GM21825 (cell line): Measurements from ENCODE around the gene SHROOM3.
"Not testable (repeated sequence)": the region's sequence is repeated elsewhere in the genome, so short reads cannot be mapped to it uniquely, and the experiment has no call there.

Experiments
- ATAC-seq: cut with Tn5 transposase; IDR thresholded peaks from one replicate; pipeline ENCODE4 v1.9.1; 2021; ENCODE audit warnings: mild to moderate bottlenecking, moderate library complexity; ENCODE audit not compliant: unreplicated experiment

Gene SHROOM3

GRCh38 chr4:76443376-76443775 lies 8.3 kb downstream of the SHROOM3 start:
- ATAC-seq = no peak

GRCh38 chr4:76445911-76446310 lies 10.9 kb downstream of the SHROOM3 start:
- ATAC-seq = no peak

- ATAC-seq = no peak
Measured at GRCh38 chr4:76447393-76447851, 12.4 kb downstream of the SHROOM3 start.

GRCh38 chr4:76448211-76448610 lies 13.2 kb downstream of the SHROOM3 start:
- ATAC-seq = no peak

- ATAC-seq = no peak
Measured at GRCh38 chr4:76449362-76449767, 14.3 kb downstream of the SHROOM3 start.

- no peak for ATAC-seq
Measured at GRCh38 chr4:76449833-76450232, 14.8 kb downstream of the SHROOM3 start.

- no peak for ATAC-seq
Measured at GRCh38 chr4:76453232-76453631, 18.2 kb downstream of the SHROOM3 start.

GRCh38 chr4:76454073-76454472 lies 19.0 kb downstream of the SHROOM3 start:
- ATAC-seq = not testable (repeated sequence)

- no peak for ATAC-seq
Measured at GRCh38 chr4:76457885-76458284, 22.9 kb downstream of the SHROOM3 start.

- ATAC-seq = no peak
Measured at GRCh38 chr4:76458297-76458696, 23.3 kb downstream of the SHROOM3 start.

- ATAC-seq = no peak
Measured at GRCh38 chr4:76458825-76459224, 23.8 kb downstream of the SHROOM3 start.

GRCh38 chr4:76459291-76459723 lies 24.3 kb downstream of the SHROOM3 start:
- ATAC-seq = no peak

GRCh38 chr4:76463568-76463967 lies 28.5 kb downstream of the SHROOM3 start:
- no peak for ATAC-seq

GRCh38 chr4:76470064-76470463 lies 35.0 kb downstream of the SHROOM3 start:
- ATAC-seq = no peak

GRCh38 chr4:76470532-76470931 lies 35.5 kb downstream of the SHROOM3 start:
- no peak for ATAC-seq

GRCh38 chr4:76476571-76476970 lies 41.5 kb downstream of the SHROOM3 start:
- no peak for ATAC-seq

GRCh38 chr4:76484654-76485053 lies 49.6 kb downstream of the SHROOM3 start:
- ATAC-seq = no peak

- no peak for ATAC-seq
Measured at GRCh38 chr4:76485450-76485849, 50.4 kb downstream of the SHROOM3 start.

- no peak for ATAC-seq
Measured at GRCh38 chr4:76486588-76487276, 51.7 kb downstream of the SHROOM3 start.

- no peak for ATAC-seq
Measured at GRCh38 chr4:76487621-76488020, 52.6 kb downstream of the SHROOM3 start.

GRCh38 chr4:76488455-76488854 lies 53.4 kb downstream of the SHROOM3 start:
- ATAC-seq = no peak

GRCh38 chr4:76488888-76489685 lies 54.1 kb downstream of the SHROOM3 start:
- no peak for ATAC-seq
